GM12865 (cell line): Measurements from ENCODE around the gene ATP5IF1.

Source experiments
- DNase-seq: peaks from one replicate; pipeline ENCODE4 v3.0.0; 2010; ENCODE audit warnings: low read depth
- H3K4me3 ChIP-seq: 2 replicates; pipeline ENCODE4 v1.5.1; 2011; ENCODE audit warnings: mild to moderate bottlenecking, low read depth, low read length, control low read depth
- CTCF ChIP-seq: IDR thresholded peaks from 2 replicates; pipeline ENCODE4 v1.5.1; 2011; ENCODE audit warnings: low read length, control low read depth, low read depth, inconsistent platforms; ENCODE audit not compliant: insufficient read depth; ENCODE audit errors: missing control alignments

ATP5IF1 gene

GRCh38 chr1:28209700-28210099 is 26.2 kb upstream of the ATP5IF1 start:
- DNase-seq, result no peak
- H3K4me3 ChIP-seq, result no peak overlapping the region
- TF ChIP-seq CTCF, result no peak

DNA sequence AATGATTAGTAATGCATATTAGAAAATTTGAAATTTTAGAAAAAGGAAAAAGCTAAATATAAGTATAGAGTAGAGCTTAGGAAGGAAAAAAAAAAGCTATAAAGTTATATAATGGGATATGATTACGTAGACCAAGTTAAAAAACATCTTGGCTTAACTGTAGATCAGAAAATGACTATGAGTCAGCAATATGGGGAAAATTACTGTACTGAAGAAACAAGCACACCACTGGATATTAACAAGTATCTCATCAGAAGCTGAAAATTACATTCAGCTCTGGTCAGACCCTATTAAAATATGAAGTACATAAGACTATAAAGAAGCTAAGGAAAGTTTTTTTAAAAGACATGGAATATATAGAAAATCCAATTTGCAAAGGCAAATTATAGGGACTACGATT is 22.6 kb upstream of the ATP5IF1 start:
- DNase-seq, result no peak
- TF ChIP-seq CTCF, result no peak
- H3K4me3 ChIP-seq, result no peak overlapping the region

DNA sequence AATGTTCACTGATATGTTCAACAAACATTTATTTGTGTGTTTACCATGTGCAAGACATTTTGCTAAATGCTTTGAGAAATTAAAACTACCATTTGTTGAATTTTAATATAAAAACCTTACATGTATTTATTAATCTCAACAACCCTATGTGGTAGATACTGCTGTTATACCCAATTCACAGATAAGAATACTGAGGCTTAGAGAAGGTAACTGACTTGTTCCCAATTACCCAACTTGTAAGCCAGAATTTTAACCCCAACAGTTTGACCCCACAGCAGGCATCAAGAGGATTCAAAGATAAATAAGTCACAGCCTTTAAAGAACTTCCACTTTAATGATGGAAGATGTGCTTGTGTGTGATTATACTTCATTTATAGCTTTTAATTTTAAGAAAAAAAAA is 6.8 kb upstream of the ATP5IF1 start:
- no peak for DNase-seq
- no peak for TF ChIP-seq CTCF

GRCh38 chr1:28229996-28230395 is 5.9 kb upstream of the ATP5IF1 start:
- DNase-seq, result no peak
- no peak for TF ChIP-seq CTCF
- H3K4me3 ChIP-seq, result no peak overlapping the region

More for the DNA sequence above, 6.8 kb upstream of the ATP5IF1 start:
- H3K4me3 ChIP-seq, result no peak overlapping the region

- H3K4me3 ChIP-seq, result peak within 1 kb of the TSS; percentile 99
- no peak for TF ChIP-seq CTCF
- peak; percentile 95 for DNase-seq
Measured at GRCh38 chr1:28232558-28233263, 3.2 kb upstream of the ATP5IF1 start, which contains the start of gene DNAJC8. TSS of gene DNAJC8 (minus strand) at chr1:28233029. CDS start at chr1:28232998, 31 bp downstream.

GRCh38 chr1:28233264-28233606 is 2.7 kb upstream of the ATP5IF1 start:
- DNase-seq, result no peak
- H3K4me3 ChIP-seq, result peak overlapping the region; percentile 99
- TF ChIP-seq CTCF, result no peak
